PC-3 (cell line): Measurements from ENCODE around the gene HSD11B1.

Source experiments
- EZH2 ChIP-seq: fragments of 300-600 bp; sonication (generic); IDR thresholded peaks from one replicate; pipeline ENCODE4 v1.6.1; 2017; ENCODE audit warnings: antibody characterized with exemption, mild to moderate bottlenecking, low read length; ENCODE audit not compliant: unreplicated experiment
- TF ChIP-seq, protein P1 (sequence below): fragments of 300-600 bp; sonication (generic); conservative IDR thresholded peaks from 2 replicates; pipeline ENCODE4 v1.5.1; 2017; ENCODE audit warnings: antibody characterized with exemption, low read depth, mild to moderate bottlenecking, low read length

DNA sequence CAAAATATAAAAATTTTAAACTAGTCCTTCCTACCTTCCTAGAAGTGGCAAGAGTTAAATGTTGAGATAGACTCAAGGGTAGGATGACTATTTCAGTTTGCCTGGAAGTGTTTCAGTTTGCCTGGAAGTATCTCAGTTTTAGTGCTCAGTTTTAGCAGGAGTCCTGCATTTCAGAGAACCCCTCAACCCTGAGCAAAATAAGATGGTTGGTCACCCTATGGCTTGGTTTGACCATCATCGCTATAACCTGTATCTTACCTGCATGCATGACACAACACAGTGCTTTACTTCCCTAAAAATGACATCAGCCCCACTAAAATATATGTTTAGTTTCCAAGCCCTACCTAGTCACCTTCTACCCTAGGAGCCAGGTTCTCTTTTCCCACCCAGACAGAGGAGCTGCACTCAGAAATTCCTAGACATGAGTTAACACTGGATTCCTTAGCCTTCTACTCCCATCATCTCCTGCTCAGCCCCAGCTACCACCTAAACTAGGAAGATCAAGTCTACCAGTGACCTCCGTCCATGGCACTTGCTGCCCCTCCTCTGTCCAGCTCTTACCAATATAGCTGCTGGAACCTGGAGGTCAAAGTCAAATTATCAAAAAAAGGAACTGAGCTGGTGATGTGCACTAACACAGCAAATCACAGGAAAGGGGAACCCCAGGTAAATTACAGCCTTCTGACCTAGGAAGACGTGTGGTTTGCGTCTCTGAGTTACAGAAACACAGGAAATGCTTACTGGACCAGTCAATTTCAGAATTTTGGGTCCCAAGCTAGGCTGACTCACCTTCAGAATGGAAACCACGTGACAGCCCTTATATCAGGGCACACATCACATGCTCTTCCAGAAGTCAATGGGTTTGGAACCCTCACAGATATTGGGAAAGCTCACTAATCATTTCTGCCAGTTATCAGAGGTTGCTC lies 31.7 kb upstream of the HSD11B1 start:
- TF ChIP-seq, protein P1, sequence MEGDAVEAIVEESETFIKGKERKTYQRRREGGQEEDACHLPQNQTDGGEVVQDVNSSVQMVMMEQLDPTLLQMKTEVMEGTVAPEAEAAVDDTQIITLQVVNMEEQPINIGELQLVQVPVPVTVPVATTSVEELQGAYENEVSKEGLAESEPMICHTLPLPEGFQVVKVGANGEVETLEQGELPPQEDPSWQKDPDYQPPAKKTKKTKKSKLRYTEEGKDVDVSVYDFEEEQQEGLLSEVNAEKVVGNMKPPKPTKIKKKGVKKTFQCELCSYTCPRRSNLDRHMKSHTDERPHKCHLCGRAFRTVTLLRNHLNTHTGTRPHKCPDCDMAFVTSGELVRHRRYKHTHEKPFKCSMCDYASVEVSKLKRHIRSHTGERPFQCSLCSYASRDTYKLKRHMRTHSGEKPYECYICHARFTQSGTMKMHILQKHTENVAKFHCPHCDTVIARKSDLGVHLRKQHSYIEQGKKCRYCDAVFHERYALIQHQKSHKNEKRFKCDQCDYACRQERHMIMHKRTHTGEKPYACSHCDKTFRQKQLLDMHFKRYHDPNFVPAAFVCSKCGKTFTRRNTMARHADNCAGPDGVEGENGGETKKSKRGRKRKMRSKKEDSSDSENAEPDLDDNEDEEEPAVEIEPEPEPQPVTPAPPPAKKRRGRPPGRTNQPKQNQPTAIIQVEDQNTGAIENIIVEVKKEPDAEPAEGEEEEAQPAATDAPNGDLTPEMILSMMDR = no peak
- TF ChIP-seq EZH2 = no peak
